Stimulated activated naive CD8-positive, alpha-beta T cell treated with anti-CD3 and anti-CD28 coated beads, Interleukin-15, Interleukin-2, amounts not matched to agents 100 U/mL and 50 U/mL, for 24 hours (primary cell): Measurements from ENCODE around the gene IFI27L2.

Experiments used
- ATAC-seq: fragments of 150-1000 bp; cut with Tn5 transposase; one replicate; pipeline ENCODE4 v1.10.0; 2021
- DNase-seq: peaks from one replicate; pipeline ENCODE4 v3.0.0; 2021

Gene IFI27L2

GRCh38 chr14:94123296-94123695, 6.1 kb downstream of the IFI27L2 start:
- no peak for ATAC-seq

GRCh38 chr14:94122438-94122837, 7.0 kb downstream of the IFI27L2 start:
- ATAC-seq (no peak), DNase-seq (no peak)

More at GRCh38 chr14:94123296-94123695, 6.1 kb downstream of the IFI27L2 start:
- DNase-seq = no peak

- DNase-seq = no peak
- no peak for ATAC-seq
Measured at GRCh38 chr14:94121485-94121884, 7.9 kb downstream of the IFI27L2 start.

- ATAC-seq (no peak), DNase-seq (no peak)
Measured at GRCh38 chr14:94120667-94121340, 8.6 kb downstream of the IFI27L2 start.

GRCh38 chr14:94119071-94119470, 10.3 kb downstream of the IFI27L2 start:
- DNase-seq = no peak
- no peak for ATAC-seq

GRCh38 chr14:94117856-94118255, 11.5 kb downstream of the IFI27L2 start:
- no peak for ATAC-seq

GRCh38 chr14:94116701-94117100, 12.7 kb downstream of the IFI27L2 start:
- ATAC-seq (no peak), DNase-seq (no peak)

More at GRCh38 chr14:94117856-94118255, 11.5 kb downstream of the IFI27L2 start:
- no peak for DNase-seq

- ATAC-seq = no peak
- no peak for DNase-seq
Measured at GRCh38 chr14:94115631-94116030, 13.8 kb downstream of the IFI27L2 start.

GRCh38 chr14:94115058-94115591, 14.3 kb downstream of the IFI27L2 start:
- no peak for DNase-seq
- no peak for ATAC-seq

- no peak for ATAC-seq
- DNase-seq = no peak
Measured at GRCh38 chr14:94114589-94115057, 14.8 kb downstream of the IFI27L2 start.

GRCh38 chr14:94113908-94114588, 15.4 kb downstream of the IFI27L2 start:
- no peak for DNase-seq
- no peak for ATAC-seq

- no peak for DNase-seq
- no peak for ATAC-seq
Measured at GRCh38 chr14:94113490-94113889, 15.9 kb downstream of the IFI27L2 start.

- no peak for ATAC-seq
- no peak for DNase-seq
Measured at GRCh38 chr14:94113073-94113472, 16.3 kb downstream of the IFI27L2 start.

GRCh38 chr14:94112513-94113063, 16.8 kb downstream of the IFI27L2 start:
- DNase-seq (no peak), ATAC-seq (no peak)

GRCh38 chr14:94111276-94112095, 17.9 kb downstream of the IFI27L2 start:
- no peak for ATAC-seq
- DNase-seq = no peak

- DNase-seq (no peak), ATAC-seq (no peak)
Measured at GRCh38 chr14:94110552-94111181, 18.7 kb downstream of the IFI27L2 start, which contains the start of gene IFI27. Gene IFI27, plus strand, starts transcription at chr14:94110736.

- no peak for DNase-seq
- no peak for ATAC-seq
Measured at GRCh38 chr14:94109915-94110250, 19.5 kb downstream of the IFI27L2 start.

- DNase-seq = no peak
Measured at GRCh38 chr14:94104731-94105130, 24.7 kb downstream of the IFI27L2 start.

GRCh38 chr14:94103554-94104150, 25.8 kb downstream of the IFI27L2 start:
- DNase-seq = no peak
- ATAC-seq = no peak

More at GRCh38 chr14:94104731-94105130, 24.7 kb downstream of the IFI27L2 start:
- no peak for ATAC-seq

GRCh38 chr14:94102768-94103482, 26.5 kb downstream of the IFI27L2 start:
- no peak for ATAC-seq
- DNase-seq = no peak

GRCh38 chr14:94101748-94102147, 27.7 kb downstream of the IFI27L2 start:
- ATAC-seq (no peak), DNase-seq (no peak)
